HEK293 (cell line): ENCODE data around the gene PITPNM1.
"Not testable (repeated sequence)": the region's sequence is repeated elsewhere in the genome, so short reads cannot be mapped to it uniquely, and the experiment has no call there.

ENCODE experiments used
- CTCF ChIA-PET: fragments of 350-600 bp; formaldehyde crosslinking; extraction: SDS; loops from one replicate; lab custom pipeline; 2021; ENCODE audit warnings: antibody characterized with exemption; lab: Yijun Ruan, JAX
- POLR2A ChIA-PET: fragments of 300-600 bp; formaldehyde crosslinking; extraction: SDS; loops from one replicate; lab custom pipeline; 2020; ENCODE audit warnings: antibody characterized with exemption, inconsistent platforms; lab: Yijun Ruan, JAX
- H3K27ac ChIP-seq: fragments of 200-500 bp; sonication (Bioruptor generic); 2 replicates; pipeline ENCODE4 v1.5.1; 2014; ENCODE audit warnings: low read depth, low read length, control low read depth, inconsistent platforms; ENCODE audit errors: extremely low read depth
- H3K36me3 ChIP-seq, 2 experiments: fragments of 200-500 bp in 1 of 2; sonication (Bioruptor generic) in 1 of 2; 1 replicate in 1 of 2; 2 replicates in 1 of 2; pipeline ENCODE4 v1.5.1; 2014 to 2017; ENCODE audit warnings: inconsistent platforms in 2 of 2, low read length in 2 of 2; ENCODE audit not compliant: control insufficient read depth in 2 of 2, insufficient read depth in 1 of 2
- H3K4me1 ChIP-seq: fragments of 200-500 bp; sonication (Bioruptor generic); 2 replicates; pipeline ENCODE4 v1.5.1; 2014; ENCODE audit warnings: mild to moderate bottlenecking, low read length, inconsistent platforms; ENCODE audit not compliant: control insufficient read depth, insufficient read depth
- H3K4me3 ChIP-seq: 2 replicates; pipeline ENCODE4 v1.5.1; 2011; ENCODE audit warnings: low read depth, mild to moderate bottlenecking, control low read depth, low read length, moderate library complexity
- H3K9me3 ChIP-seq: fragments of 200-500 bp; sonication (Bioruptor generic); 2 replicates; pipeline ENCODE4 v1.5.1; 2014; ENCODE audit warnings: low read depth, low read length, inconsistent platforms; ENCODE audit not compliant: control insufficient read depth, insufficient read depth
- HOXA7 ChIP-seq: sonication (generic); formaldehyde crosslinking; IDR thresholded peaks from 2 replicates; pipeline ENCODE4 v1.8.1; 2022; ENCODE audit warnings: missing genetic modification reagents, borderline replicate concordance
- KLF9 ChIP-seq: fragments of 450-650 bp; formaldehyde crosslinking; IDR thresholded peaks from 2 replicates; pipeline ENCODE4 v1.5.1; 2016; ENCODE audit warnings: missing biosample characterization, missing genetic modification characterization, low read depth
- MEIS1 ChIP-seq: sonication (generic); formaldehyde crosslinking; IDR thresholded peaks from 2 replicates; pipeline ENCODE4 v1.8.1; 2022; ENCODE audit warnings: missing genetic modification reagents, mild to moderate bottlenecking, borderline replicate concordance
- PRDM6 ChIP-seq: fragments of 450-650 bp; formaldehyde crosslinking; IDR thresholded peaks from 2 replicates; pipeline ENCODE4 v1.5.1; 2017; ENCODE audit warnings: missing biosample characterization, missing genetic modification characterization
- ZBTB10 ChIP-seq: fragments of 450-650 bp; formaldehyde crosslinking; IDR thresholded peaks from 2 replicates; pipeline ENCODE4 v1.5.1; 2016; ENCODE audit warnings: missing biosample characterization, missing genetic modification characterization
- ZNF155 ChIP-seq: fragments of 450-650 bp; formaldehyde crosslinking; IDR thresholded peaks from 2 replicates; pipeline ENCODE4 v1.5.1; 2016; ENCODE audit warnings: missing biosample characterization, missing genetic modification characterization
- ZNF174 ChIP-seq: fragments of 450-650 bp; formaldehyde crosslinking; IDR thresholded peaks from 2 replicates; pipeline ENCODE4 v1.5.0; 2017; ENCODE audit warnings: missing biosample characterization, mild to moderate bottlenecking, missing genetic modification characterization
- ZNF18 ChIP-seq: fragments of 450-650 bp; formaldehyde crosslinking; IDR thresholded peaks from 2 replicates; pipeline ENCODE4 v1.5.1; 2016; ENCODE audit warnings: missing biosample characterization, missing genetic modification characterization
- ZNF19 ChIP-seq: fragments of 450-650 bp; formaldehyde crosslinking; IDR thresholded peaks from 2 replicates; pipeline ENCODE4; 2016; ENCODE audit warnings: missing biosample characterization, missing genetic modification characterization, low read depth
- ZNF202 ChIP-seq: fragments of 450-650 bp; formaldehyde crosslinking; IDR thresholded peaks from 2 replicates; pipeline ENCODE4 v1.5.1; 2016; ENCODE audit warnings: missing biosample characterization, missing genetic modification characterization, borderline replicate concordance
- ZNF23 ChIP-seq: fragments of 450-650 bp; formaldehyde crosslinking; IDR thresholded peaks from 2 replicates; pipeline ENCODE4 v1.5.1; 2016; ENCODE audit warnings: missing biosample characterization, missing genetic modification characterization, borderline replicate concordance
- ZNF311 ChIP-seq: fragments of 450-650 bp; formaldehyde crosslinking; IDR thresholded peaks from 2 replicates; pipeline ENCODE4 v1.5.1; 2017; ENCODE audit warnings: missing biosample characterization, missing genetic modification characterization, borderline replicate concordance
- ZNF37A ChIP-seq: fragments of 450-650 bp; IDR thresholded peaks from 2 replicates; pipeline ENCODE4 v1.5.1; 2018; ENCODE audit warnings: missing biosample characterization, missing genetic modification characterization
- ZNF423 ChIP-seq: fragments of 450-650 bp; formaldehyde crosslinking; IDR thresholded peaks from 2 replicates; pipeline ENCODE4 v1.5.1; 2016; ENCODE audit warnings: missing biosample characterization, missing genetic modification characterization
- ZNF48 ChIP-seq: fragments of 450-650 bp; formaldehyde crosslinking; IDR thresholded peaks from 2 replicates; pipeline ENCODE4 v1.5.1; 2016; ENCODE audit warnings: missing biosample characterization, missing genetic modification characterization
- ZNF677 ChIP-seq: fragments of 450-650 bp; IDR thresholded peaks from 2 replicates; pipeline ENCODE4 v1.5.0; 2018; ENCODE audit warnings: missing biosample characterization, mild to moderate bottlenecking, missing genetic modification characterization, moderate library complexity
- ZNF76 ChIP-seq: fragments of 450-650 bp; formaldehyde crosslinking; IDR thresholded peaks from 2 replicates; pipeline ENCODE4; 2016; ENCODE audit warnings: low read depth, missing biosample characterization, missing genetic modification characterization, borderline replicate concordance
- ZNF830 ChIP-seq: fragments of 450-650 bp; IDR thresholded peaks from 2 replicates; pipeline ENCODE4 v1.5.0; 2018; ENCODE audit warnings: missing biosample characterization, missing genetic modification characterization, low read depth, mild to moderate bottlenecking, moderate library complexity
- TF ChIP-seq, protein P1 (sequence below): fragments of 450-650 bp; formaldehyde crosslinking; IDR thresholded peaks from 2 replicates; pipeline ENCODE4 v1.5.1; 2016; ENCODE audit warnings: missing biosample characterization, missing genetic modification characterization
- TF ChIP-seq, protein P2 (sequence below): fragments of 450-650 bp; formaldehyde crosslinking; IDR thresholded peaks from 2 replicates; pipeline ENCODE4 v1.5.1; 2016; ENCODE audit warnings: missing biosample characterization, missing genetic modification characterization

PITPNM1 gene

GRCh38 chr11:67548555-67549110 is 43.5 kb upstream of the PITPNM1 start (continued):
- TF ChIP-seq ZBTB10 (tag by site-specific recombination) (no peak), ZNF19 (tag by site-specific recombination) (no peak), ZNF174 (tag by site-specific recombination) (no peak), ZNF202 (tag by site-specific recombination) (no peak), KLF9 (tag by site-specific recombination) (no peak)

- POLR2A ChIA-PET, H3K4me3 ChIP-seq, H3K36me3 ChIP-seq, H3K4me1 ChIP-seq, H3K9me3 ChIP-seq, H3K27ac ChIP-seq: not testable (repeated sequence)
- CTCF ChIA-PET = interaction anchor here (1.2 kb wide), 1 partner anchor 24 kb away, joined by 3 read pairs; no protein-coding TSS in a partner anchor
Measured at GRCh38 chr11:67548112-67548511, 42.9 kb upstream of the PITPNM1 start.

GRCh38 chr11:67545280-67545679 is 40.1 kb upstream of the PITPNM1 start:
- H3K9me3 ChIP-seq = no peaks in the 10 kb centered on the region
- H3K4me3 ChIP-seq = no peak overlapping the region
- H3K36me3 ChIP-seq = no peaks in the 10 kb centered on the region
- H3K27ac ChIP-seq = no peak overlapping the region
- no peak for TF ChIP-seq MEIS1 (CRISPR knock-in tag)
- TF ChIP-seq ZNF174 (tag by site-specific recombination) = no peak
- TF ChIP-seq ZNF37A (tag by site-specific recombination) = no peak
- TF ChIP-seq, protein P1, sequence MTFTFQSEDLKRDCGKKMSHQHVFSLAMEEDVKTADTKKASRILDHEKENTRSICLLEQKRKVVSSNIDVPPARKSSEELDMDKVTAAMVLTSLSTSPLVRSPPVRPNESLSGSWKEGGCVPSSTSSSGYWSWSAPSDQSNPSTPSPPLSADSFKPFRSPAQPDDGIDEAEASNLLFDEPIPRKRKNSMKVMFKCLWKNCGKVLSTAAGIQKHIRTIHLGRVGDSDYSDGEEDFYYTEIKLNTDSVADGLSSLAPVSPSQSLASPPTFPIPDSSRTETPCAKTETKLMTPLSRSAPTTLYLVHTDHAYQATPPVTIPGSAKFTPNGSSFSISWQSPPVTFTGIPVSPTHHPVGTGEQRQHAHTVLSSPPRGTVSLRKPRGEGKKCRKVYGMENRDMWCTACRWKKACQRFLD (tag by site-specific recombination) = no peak
- no peak for TF ChIP-seq HOXA7 (CRISPR knock-in tag)
- TF ChIP-seq, protein P2, sequence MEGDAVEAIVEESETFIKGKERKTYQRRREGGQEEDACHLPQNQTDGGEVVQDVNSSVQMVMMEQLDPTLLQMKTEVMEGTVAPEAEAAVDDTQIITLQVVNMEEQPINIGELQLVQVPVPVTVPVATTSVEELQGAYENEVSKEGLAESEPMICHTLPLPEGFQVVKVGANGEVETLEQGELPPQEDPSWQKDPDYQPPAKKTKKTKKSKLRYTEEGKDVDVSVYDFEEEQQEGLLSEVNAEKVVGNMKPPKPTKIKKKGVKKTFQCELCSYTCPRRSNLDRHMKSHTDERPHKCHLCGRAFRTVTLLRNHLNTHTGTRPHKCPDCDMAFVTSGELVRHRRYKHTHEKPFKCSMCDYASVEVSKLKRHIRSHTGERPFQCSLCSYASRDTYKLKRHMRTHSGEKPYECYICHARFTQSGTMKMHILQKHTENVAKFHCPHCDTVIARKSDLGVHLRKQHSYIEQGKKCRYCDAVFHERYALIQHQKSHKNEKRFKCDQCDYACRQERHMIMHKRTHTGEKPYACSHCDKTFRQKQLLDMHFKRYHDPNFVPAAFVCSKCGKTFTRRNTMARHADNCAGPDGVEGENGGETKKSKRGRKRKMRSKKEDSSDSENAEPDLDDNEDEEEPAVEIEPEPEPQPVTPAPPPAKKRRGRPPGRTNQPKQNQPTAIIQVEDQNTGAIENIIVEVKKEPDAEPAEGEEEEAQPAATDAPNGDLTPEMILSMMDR (tag by site-specific recombination) = no peak
- no peak for TF ChIP-seq ZNF677 (tag by site-specific recombination)
- no peak for TF ChIP-seq ZNF76 (tag by site-specific recombination)
- no peak for TF ChIP-seq ZNF311
- TF ChIP-seq ZNF18 = no peak
- no peak for TF ChIP-seq PRDM6
- no peak for TF ChIP-seq ZNF48 (tag by site-specific recombination)
- no peak for TF ChIP-seq ZNF423
- no peak for TF ChIP-seq ZNF23 (tag by site-specific recombination)
- TF ChIP-seq ZNF155 = no peak
- TF ChIP-seq ZNF830 (tag by site-specific recombination) = no peak
- no peaks in the 10 kb centered on the region for H3K4me1 ChIP-seq
- ChIA-PET POLR2A (interaction anchor here (0.9 kb wide), 1 partner anchor 9 kb away, joined by 3 read pairs; no protein-coding TSS in a partner anchor), CTCF (interaction anchor here (0.8 to 2.2 kb wide), 3 partner anchors 16 to 39 kb away, joined by 3 to 6 read pairs (median 6); no protein-coding TSS in a partner anchor)
